HCT116 (cell line): Measurements from ENCODE around the gene LCN9. TPM values are rescaled to one million over a fixed set of nuclear protein-coding genes. Genes with fewer than 3 reads are reported as not detected.

Experiments used
- ATAC-seq: fragments of 200-7000 bp; cut with Tn5 transposase; 2 replicates; pipeline ENCODE4 v1.9.1; 2020; ENCODE audit warnings: mild to moderate bottlenecking, moderate library complexity
- BruUV-seq: library from RNA; stranded (reverse); fragments of 400-500 nt; replicated peaks from 2 replicates; lab custom pipeline; 2021; lab: Mats Ljungman, UMichigan
- CTCF ChIA-PET: fragments of 300-600 bp; sonication (Branson Sonifier 250); formaldehyde crosslinking; loops from one replicate; lab custom pipeline; 2021; ENCODE audit warnings: antibody characterized with exemption; lab: Charles Lee
- POLR2A ChIA-PET: fragments of 300-600, 350-600 bp; sonication (Branson Sonifier 250); formaldehyde crosslinking; loops from one replicate; lab custom pipeline; 2021; ENCODE audit warnings: antibody characterized with exemption; lab: Charles Lee
- RAD21 ChIA-PET, 2 experiments: fragments of 300-600 bp; sonication (Branson Sonifier 250); formaldehyde crosslinking; loops; one replicate each; lab custom pipeline; 2023; ENCODE audit warnings: low total read pairs in 2 of 2; ENCODE audit not compliant: uncharacterized antibody in 2 of 2, unreplicated experiment in 2 of 2, low non-redundant PET in 1 of 2; lab: Charles Lee
- DNase-seq: peaks from one replicate; pipeline ENCODE4 v3.0.0-alpha.2; 2010; ENCODE audit warnings: low read depth, low spot score
- H2AFZ ChIP-seq: fragments of 200-600 bp; shearing (Covaris generic), sonication (generic); 2 replicates; pipeline ENCODE4 v1.6.1; 2017; ENCODE audit warnings: low read depth, mixed run types, mixed read lengths, antibody characterized with exemption, low read length; ENCODE audit not compliant: poor library complexity, severe bottlenecking
- H3K27ac ChIP-seq: 2 replicates; pipeline ENCODE4 v1.5.1; 2012; ENCODE audit warnings: low read depth, low read length
- H3K27me3 ChIP-seq: fragments of 200-600 bp; sonication (generic); 2 replicates; pipeline ENCODE4 v1.6.1; 2016; ENCODE audit warnings: mixed run types, low read length, mixed read lengths; ENCODE audit not compliant: insufficient read depth
- H3K36me3 ChIP-seq, 2 experiments: fragments of 200-500 bp in 1 of 2; fragments of 200-600 bp in 1 of 2; sonication (Bioruptor generic) in 1 of 2; sonication (generic) in 1 of 2; 2 replicates each; pipeline versions ENCODE4 v1.5.1 to v1.6.1; 2014 to 2016; ENCODE audit warnings: low read length in 2 of 2, inconsistent platforms in 1 of 2, mixed read lengths in 1 of 2, mixed run types in 1 of 2; ENCODE audit not compliant: insufficient read depth in 2 of 2, control insufficient read depth in 1 of 2
- H3K4me1 ChIP-seq, 2 experiments: fragments of 200-600 bp in 1 of 2; sonication (generic) in 1 of 2; 2 replicates each; pipeline versions ENCODE4 v1.5.1 to v1.6.1; 2012 to 2017; ENCODE audit warnings: low read length in 2 of 2, inconsistent platforms in 1 of 2, mild to moderate bottlenecking in 1 of 2, mixed read lengths in 1 of 2, mixed run types in 1 of 2, moderate library complexity in 1 of 2; ENCODE audit not compliant: insufficient read depth in 2 of 2, control insufficient read depth in 1 of 2
- H3K4me2 ChIP-seq: fragments of 200-600 bp; sonication (generic); 2 replicates; pipeline ENCODE4 v1.6.1; 2017; ENCODE audit warnings: mixed run types, low read length, mixed read lengths
- H3K4me3 ChIP-seq, 2 experiments: fragments of 200-600 bp in 1 of 2; sonication (generic) in 1 of 2; replicated peaks in 1 of 2; 2 replicates each; pipeline ENCODE4 v1.5.1; 2011 to 2016; ENCODE audit warnings: low read length in 2 of 2, control low read depth in 1 of 2, low read depth in 1 of 2, mild to moderate bottlenecking in 1 of 2, mixed read lengths in 1 of 2, mixed run types in 1 of 2
- H3K79me2 ChIP-seq: fragments of 200-600 bp; sonication (generic); 2 replicates; pipeline ENCODE4 v1.6.1; 2017; ENCODE audit warnings: mild to moderate bottlenecking, mixed run types, low read length, moderate library complexity, mixed read lengths; ENCODE audit not compliant: insufficient read depth
- H3K9ac ChIP-seq: fragments of 200-600 bp; sonication (generic); 2 replicates; pipeline ENCODE4 v1.6.1; 2016; ENCODE audit warnings: low read length, mixed read lengths
- H3K9me2 ChIP-seq: fragments of 200-600 bp; sonication (generic), shearing (Covaris generic); 2 replicates; pipeline ENCODE4 v1.6.1; 2017; ENCODE audit warnings: mixed run types, mild to moderate bottlenecking, moderate library complexity; ENCODE audit not compliant: insufficient read depth
- H3K9me3 ChIP-seq, 2 experiments: fragments of 200-500 bp in 1 of 2; fragments of 200-600 bp in 1 of 2; sonication (Bioruptor generic) in 1 of 2; sonication (generic) in 1 of 2; 2 replicates each; pipeline ENCODE4 v1.6.1; 2014 to 2017; ENCODE audit warnings: low read length in 2 of 2, mixed read lengths in 2 of 2, inconsistent platforms in 1 of 2, low read depth in 1 of 2, mild to moderate bottlenecking in 1 of 2, mixed run types in 1 of 2, moderate library complexity in 1 of 2; ENCODE audit not compliant: control insufficient read depth in 1 of 2, insufficient read depth in 1 of 2
- H4K20me1 ChIP-seq: fragments of 200-600 bp; sonication (generic), shearing (Covaris generic); 2 replicates; pipeline ENCODE4 v1.6.1; 2017; ENCODE audit warnings: mixed run types, mild to moderate bottlenecking, moderate library complexity; ENCODE audit not compliant: insufficient read depth
- CBX3 ChIP-seq: IDR thresholded peaks from 2 replicates; pipeline ENCODE4 v1.6.1; 2012; ENCODE audit warnings: low read depth
- EGR1 ChIP-seq: IDR thresholded peaks from 2 replicates; pipeline ENCODE4 v1.6.1; 2012; ENCODE audit warnings: low read depth
- EZH2phosphoT487 ChIP-seq: fragments of 200-600 bp; IDR thresholded peaks from 2 replicates; pipeline ENCODE4 v1.6.1; 2018; ENCODE audit warnings: antibody characterized with exemption, borderline replicate concordance
- FOSL1 ChIP-seq: IDR thresholded peaks from 2 replicates; pipeline ENCODE4 v1.6.1; 2012; ENCODE audit warnings: low read depth
- JUND ChIP-seq: IDR thresholded peaks from 2 replicates; pipeline ENCODE4 v1.6.1; 2012
- MAX ChIP-seq: IDR thresholded peaks from 2 replicates; pipeline ENCODE4 v1.6.1; 2012
- POLR2A ChIP-seq: IDR thresholded peaks from 2 replicates; pipeline ENCODE4 v1.7.0; 2011; ENCODE audit warnings: borderline replicate concordance; ENCODE audit not compliant: insufficient read depth, insufficient read length; ENCODE audit errors: extremely low read depth
- POLR2AphosphoS5 ChIP-seq: IDR thresholded peaks from 2 replicates; pipeline ENCODE4 v1.6.1; 2011; ENCODE audit warnings: mild to moderate bottlenecking, low read depth, low read length, moderate library complexity
- RAD21 ChIP-seq: IDR thresholded peaks from 2 replicates; pipeline ENCODE4 v1.6.1; 2012; ENCODE audit warnings: low read depth, mild to moderate bottlenecking
- SIN3A ChIP-seq: IDR thresholded peaks from 2 replicates; pipeline ENCODE4 v1.6.1; 2012; ENCODE audit warnings: low read depth
- SP1 ChIP-seq: IDR thresholded peaks from 2 replicates; pipeline ENCODE4 v1.6.1; 2012; ENCODE audit warnings: low read depth
- SRF ChIP-seq: IDR thresholded peaks from 2 replicates; pipeline ENCODE4 v1.6.1; 2012; ENCODE audit warnings: low read depth
- ZNF274 ChIP-seq: fragments of 200-500 bp; sonication (Bioruptor generic); IDR thresholded peaks from 2 replicates; pipeline ENCODE4 v1.6.1; 2014; ENCODE audit warnings: mild to moderate bottlenecking, low read depth, low read length, inconsistent platforms
- intact Hi-C: fragments of 100-400 bp; cut with micrococcal nuclease; formaldehyde crosslinking; loops from 2 replicates; pipeline ENCODE4 v1.10.0; 2022
- total RNA-seq: library from RNA; stranded (reverse); gene quantifications from one replicate; pipeline ENCODE4 v1.2.1, GENCODE V29; 2021; ENCODE audit not compliant: unreplicated experiment
- TF ChIP-seq, protein P1 (sequence below), 3 experiments: fragments of 200-600 bp in 1 of 3; sonication (generic) in 1 of 3; IDR thresholded peaks in 2 of 3; conservative IDR thresholded peaks in 1 of 3; 2 replicates each; pipeline ENCODE4 v1.5.1; 2012 to 2017; ENCODE audit warnings: low read depth in 2 of 3, low read length in 2 of 3, antibody characterized with exemption in 1 of 3, borderline replicate concordance in 1 of 3, control low read depth in 1 of 3, mild to moderate bottlenecking in 1 of 3, mixed read lengths in 1 of 3, mixed run types in 1 of 3, moderate library complexity in 1 of 3; ENCODE audit not compliant: insufficient read depth in 1 of 3
- TF ChIP-seq, protein P2 (sequence below): IDR thresholded peaks from 2 replicates; pipeline ENCODE4 v1.6.1; 2011; ENCODE audit warnings: mild to moderate bottlenecking, low read length, moderate library complexity; ENCODE audit not compliant: insufficient replicate concordance; ENCODE audit errors: extremely low read depth
- TF ChIP-seq, protein P3 (sequence below): IDR thresholded peaks from 2 replicates; pipeline ENCODE4 v1.6.1; 2012; ENCODE audit warnings: low read depth

Gene LCN9
- total RNA-seq, 1 experiment from 2014 or later = not detected

DNA sequence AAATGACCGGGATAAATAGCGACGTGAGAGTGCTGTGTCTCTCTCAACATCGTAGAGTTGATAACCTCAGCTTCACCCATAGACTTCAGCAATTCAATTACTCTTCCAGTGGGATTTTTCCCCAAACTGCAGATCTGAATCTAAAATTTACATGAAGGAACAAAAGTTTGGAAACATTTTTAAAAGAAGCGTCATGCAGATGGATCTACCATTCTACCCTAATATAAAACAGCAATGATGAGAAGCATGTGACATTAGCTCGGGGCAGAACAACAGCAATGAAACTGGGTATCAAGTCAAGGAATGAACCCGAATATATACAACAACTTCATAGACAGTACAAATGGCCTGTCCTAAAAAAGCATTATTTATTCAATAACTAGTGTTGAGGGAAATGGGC is 42.6 kb upstream of the LCN9 start:
- no peaks in the 10 kb centered on the region for H3K27me3 ChIP-seq
- DNase-seq = no peak
- no peak for TF ChIP-seq JUND
- TF ChIP-seq EGR1 = no peak
- no peak for TF ChIP-seq FOSL1
- TF ChIP-seq, protein P1, sequence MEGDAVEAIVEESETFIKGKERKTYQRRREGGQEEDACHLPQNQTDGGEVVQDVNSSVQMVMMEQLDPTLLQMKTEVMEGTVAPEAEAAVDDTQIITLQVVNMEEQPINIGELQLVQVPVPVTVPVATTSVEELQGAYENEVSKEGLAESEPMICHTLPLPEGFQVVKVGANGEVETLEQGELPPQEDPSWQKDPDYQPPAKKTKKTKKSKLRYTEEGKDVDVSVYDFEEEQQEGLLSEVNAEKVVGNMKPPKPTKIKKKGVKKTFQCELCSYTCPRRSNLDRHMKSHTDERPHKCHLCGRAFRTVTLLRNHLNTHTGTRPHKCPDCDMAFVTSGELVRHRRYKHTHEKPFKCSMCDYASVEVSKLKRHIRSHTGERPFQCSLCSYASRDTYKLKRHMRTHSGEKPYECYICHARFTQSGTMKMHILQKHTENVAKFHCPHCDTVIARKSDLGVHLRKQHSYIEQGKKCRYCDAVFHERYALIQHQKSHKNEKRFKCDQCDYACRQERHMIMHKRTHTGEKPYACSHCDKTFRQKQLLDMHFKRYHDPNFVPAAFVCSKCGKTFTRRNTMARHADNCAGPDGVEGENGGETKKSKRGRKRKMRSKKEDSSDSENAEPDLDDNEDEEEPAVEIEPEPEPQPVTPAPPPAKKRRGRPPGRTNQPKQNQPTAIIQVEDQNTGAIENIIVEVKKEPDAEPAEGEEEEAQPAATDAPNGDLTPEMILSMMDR (IDR thresholded peaks at IDR 0.05 in 2 of 3, conservative IDR thresholded peaks at IDR 0.05 in 1 of 3; ENCODE audit: borderline replicate concordance in 1 of 3, insufficient read depth in 1 of 3, low read depth in 2 of 3, low read length in 2 of 3) = no peak
- no peak for TF ChIP-seq MAX
- TF ChIP-seq, protein P2, sequence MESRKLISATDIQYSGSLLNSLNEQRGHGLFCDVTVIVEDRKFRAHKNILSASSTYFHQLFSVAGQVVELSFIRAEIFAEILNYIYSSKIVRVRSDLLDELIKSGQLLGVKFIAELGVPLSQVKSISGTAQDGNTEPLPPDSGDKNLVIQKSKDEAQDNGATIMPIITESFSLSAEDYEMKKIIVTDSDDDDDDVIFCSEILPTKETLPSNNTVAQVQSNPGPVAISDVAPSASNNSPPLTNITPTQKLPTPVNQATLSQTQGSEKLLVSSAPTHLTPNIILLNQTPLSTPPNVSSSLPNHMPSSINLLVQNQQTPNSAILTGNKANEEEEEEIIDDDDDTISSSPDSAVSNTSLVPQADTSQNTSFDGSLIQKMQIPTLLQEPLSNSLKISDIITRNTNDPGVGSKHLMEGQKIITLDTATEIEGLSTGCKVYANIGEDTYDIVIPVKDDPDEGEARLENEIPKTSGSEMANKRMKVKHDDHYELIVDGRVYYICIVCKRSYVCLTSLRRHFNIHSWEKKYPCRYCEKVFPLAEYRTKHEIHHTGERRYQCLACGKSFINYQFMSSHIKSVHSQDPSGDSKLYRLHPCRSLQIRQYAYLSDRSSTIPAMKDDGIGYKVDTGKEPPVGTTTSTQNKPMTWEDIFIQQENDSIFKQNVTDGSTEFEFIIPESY = no peak
- TF ChIP-seq ZNF274 = no peak
- no peak for TF ChIP-seq SIN3A
- TF ChIP-seq, protein P3, sequence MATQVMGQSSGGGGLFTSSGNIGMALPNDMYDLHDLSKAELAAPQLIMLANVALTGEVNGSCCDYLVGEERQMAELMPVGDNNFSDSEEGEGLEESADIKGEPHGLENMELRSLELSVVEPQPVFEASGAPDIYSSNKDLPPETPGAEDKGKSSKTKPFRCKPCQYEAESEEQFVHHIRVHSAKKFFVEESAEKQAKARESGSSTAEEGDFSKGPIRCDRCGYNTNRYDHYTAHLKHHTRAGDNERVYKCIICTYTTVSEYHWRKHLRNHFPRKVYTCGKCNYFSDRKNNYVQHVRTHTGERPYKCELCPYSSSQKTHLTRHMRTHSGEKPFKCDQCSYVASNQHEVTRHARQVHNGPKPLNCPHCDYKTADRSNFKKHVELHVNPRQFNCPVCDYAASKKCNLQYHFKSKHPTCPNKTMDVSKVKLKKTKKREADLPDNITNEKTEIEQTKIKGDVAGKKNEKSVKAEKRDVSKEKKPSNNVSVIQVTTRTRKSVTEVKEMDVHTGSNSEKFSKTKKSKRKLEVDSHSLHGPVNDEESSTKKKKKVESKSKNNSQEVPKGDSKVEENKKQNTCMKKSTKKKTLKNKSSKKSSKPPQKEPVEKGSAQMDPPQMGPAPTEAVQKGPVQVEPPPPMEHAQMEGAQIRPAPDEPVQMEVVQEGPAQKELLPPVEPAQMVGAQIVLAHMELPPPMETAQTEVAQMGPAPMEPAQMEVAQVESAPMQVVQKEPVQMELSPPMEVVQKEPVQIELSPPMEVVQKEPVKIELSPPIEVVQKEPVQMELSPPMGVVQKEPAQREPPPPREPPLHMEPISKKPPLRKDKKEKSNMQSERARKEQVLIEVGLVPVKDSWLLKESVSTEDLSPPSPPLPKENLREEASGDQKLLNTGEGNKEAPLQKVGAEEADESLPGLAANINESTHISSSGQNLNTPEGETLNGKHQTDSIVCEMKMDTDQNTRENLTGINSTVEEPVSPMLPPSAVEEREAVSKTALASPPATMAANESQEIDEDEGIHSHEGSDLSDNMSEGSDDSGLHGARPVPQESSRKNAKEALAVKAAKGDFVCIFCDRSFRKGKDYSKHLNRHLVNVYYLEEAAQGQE = no peak
- TF ChIP-seq POLR2A = no peak
- TF ChIP-seq SP1 = no peak
- no peak for TF ChIP-seq SRF
- no peak for TF ChIP-seq RAD21
- TF ChIP-seq CBX3 = no peak
- no peak for TF ChIP-seq EZH2phosphoT487
- TF ChIP-seq POLR2AphosphoS5 = no peak
- TF ChIP-seq, all 23 proteins: peak for 0
- no TSS peak for BruUV-seq
- Histone ChIP-seq H3K4me1 (no peaks in the 10 kb centered on the region), H3K4me3 (no peak overlapping the region), H3K9ac (no peak overlapping the region), H3K9me2 (no peaks in the 10 kb centered on the region), H4K20me1 (no peaks in the 10 kb centered on the region), H2AFZ (no peak overlapping the region), H3K27ac (no peak overlapping the region), H3K9me3 (no peaks in the 10 kb centered on the region), H3K36me3 (no peaks in the 10 kb centered on the region), H3K79me2 (no peaks in the 10 kb centered on the region), H3K4me2 (no peak overlapping the region)
- no peak for ATAC-seq
- ChIA-PET CTCF (no interaction called here), RAD21 (no interaction called here), POLR2A (no interaction called here)
- intact Hi-C loops = no loop called here
